Measurements from ENCODE around the gene IQCB1. TPM values are rescaled to one million over a fixed set of nuclear protein-coding genes. Genes with fewer than 3 reads are reported as not detected.
"Not testable (repeated sequence)": the region's sequence is repeated elsewhere in the genome, so short reads cannot be mapped to it uniquely, and the experiment has no call there.

IQCB1 gene
- total and polyA plus RNA-seq, 3 donors from 2014 or later: 33.6 to 39.3 (median 37.0) TPM

DNA sequence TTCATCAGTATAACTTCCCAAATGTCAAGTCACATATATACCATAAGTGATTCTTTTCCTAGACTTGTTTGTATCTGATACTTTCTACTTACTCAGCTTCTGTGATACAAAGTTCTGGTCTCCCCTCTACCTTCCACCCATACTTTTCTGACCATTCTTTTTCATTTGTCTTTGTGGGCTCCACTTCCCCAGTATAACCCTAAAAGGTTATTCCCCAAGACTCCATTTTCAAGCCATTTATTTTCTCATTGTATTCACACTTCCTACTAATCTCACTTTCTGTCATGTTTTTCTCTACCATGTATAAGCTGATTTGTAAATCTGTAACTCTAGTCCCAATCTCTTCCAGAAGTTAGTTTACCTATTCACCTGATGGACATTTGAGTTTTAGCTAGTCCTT, 34.0 kb downstream of the IQCB1 start:
- Histone ChIP-seq H3K4me1 (no peaks in the 10 kb centered on the region), H3K4me3 (no peak overlapping the region), H3K27me3 (no peaks in the 10 kb centered on the region), H3K9me3 (no peaks in the 10 kb centered on the region), H3K27ac (no peak overlapping the region), H3K36me3 (ENCODE audit: low read depth, missing control alignments) (no peaks in the 10 kb centered on the region)
- intact Hi-C loops (cut with DNase I; ENCODE audit: low total_unique reads): no loop called here
- DNase-seq: no peak
- TF ChIP-seq, protein P1, sequence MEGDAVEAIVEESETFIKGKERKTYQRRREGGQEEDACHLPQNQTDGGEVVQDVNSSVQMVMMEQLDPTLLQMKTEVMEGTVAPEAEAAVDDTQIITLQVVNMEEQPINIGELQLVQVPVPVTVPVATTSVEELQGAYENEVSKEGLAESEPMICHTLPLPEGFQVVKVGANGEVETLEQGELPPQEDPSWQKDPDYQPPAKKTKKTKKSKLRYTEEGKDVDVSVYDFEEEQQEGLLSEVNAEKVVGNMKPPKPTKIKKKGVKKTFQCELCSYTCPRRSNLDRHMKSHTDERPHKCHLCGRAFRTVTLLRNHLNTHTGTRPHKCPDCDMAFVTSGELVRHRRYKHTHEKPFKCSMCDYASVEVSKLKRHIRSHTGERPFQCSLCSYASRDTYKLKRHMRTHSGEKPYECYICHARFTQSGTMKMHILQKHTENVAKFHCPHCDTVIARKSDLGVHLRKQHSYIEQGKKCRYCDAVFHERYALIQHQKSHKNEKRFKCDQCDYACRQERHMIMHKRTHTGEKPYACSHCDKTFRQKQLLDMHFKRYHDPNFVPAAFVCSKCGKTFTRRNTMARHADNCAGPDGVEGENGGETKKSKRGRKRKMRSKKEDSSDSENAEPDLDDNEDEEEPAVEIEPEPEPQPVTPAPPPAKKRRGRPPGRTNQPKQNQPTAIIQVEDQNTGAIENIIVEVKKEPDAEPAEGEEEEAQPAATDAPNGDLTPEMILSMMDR (IDR thresholded peaks at IDR 0.05): no peak
- no peak for TF ChIP-seq POLR2A (IDR thresholded peaks at IDR 0.05)

DNA sequence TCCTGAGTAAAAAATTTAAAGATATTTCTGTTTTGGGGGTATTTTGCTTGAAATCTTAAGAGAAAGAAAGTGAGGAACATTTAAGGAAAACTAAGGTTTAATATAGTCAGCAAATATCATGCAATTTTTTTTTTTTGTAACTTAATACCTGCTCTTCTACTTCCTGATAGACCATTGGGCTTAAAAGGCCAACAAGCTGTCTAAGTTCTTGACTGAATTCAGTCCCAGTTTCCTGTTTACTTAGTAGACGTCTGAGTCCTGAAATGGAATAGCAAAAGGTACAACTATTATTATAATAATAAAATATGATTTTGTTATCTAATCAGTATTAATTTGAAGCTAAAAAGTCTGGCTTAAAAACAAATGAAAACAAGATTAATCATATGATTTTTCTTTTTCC, 37.9 kb downstream of the IQCB1 start:
- Histone ChIP-seq H3K9me3 (no peaks in the 10 kb centered on the region), H3K4me3 (no peak overlapping the region), H3K27me3 (no peaks in the 10 kb centered on the region), H3K36me3 (ENCODE audit: low read depth, missing control alignments) (no peaks in the 10 kb centered on the region), H3K4me1 (no peaks in the 10 kb centered on the region), H3K27ac (no peak overlapping the region)
- DNase-seq: no peak
- WGBS, 2 donors: 50 to 55% methylated on average over 1 of the region's 1 CpG
- TF ChIP-seq POLR2A (IDR thresholded peaks at IDR 0.05): no peak
- TF ChIP-seq, protein P1 (IDR thresholded peaks at IDR 0.05): no peak
- intact Hi-C loops (cut with DNase I; ENCODE audit: low total_unique reads): no loop called here

DNA sequence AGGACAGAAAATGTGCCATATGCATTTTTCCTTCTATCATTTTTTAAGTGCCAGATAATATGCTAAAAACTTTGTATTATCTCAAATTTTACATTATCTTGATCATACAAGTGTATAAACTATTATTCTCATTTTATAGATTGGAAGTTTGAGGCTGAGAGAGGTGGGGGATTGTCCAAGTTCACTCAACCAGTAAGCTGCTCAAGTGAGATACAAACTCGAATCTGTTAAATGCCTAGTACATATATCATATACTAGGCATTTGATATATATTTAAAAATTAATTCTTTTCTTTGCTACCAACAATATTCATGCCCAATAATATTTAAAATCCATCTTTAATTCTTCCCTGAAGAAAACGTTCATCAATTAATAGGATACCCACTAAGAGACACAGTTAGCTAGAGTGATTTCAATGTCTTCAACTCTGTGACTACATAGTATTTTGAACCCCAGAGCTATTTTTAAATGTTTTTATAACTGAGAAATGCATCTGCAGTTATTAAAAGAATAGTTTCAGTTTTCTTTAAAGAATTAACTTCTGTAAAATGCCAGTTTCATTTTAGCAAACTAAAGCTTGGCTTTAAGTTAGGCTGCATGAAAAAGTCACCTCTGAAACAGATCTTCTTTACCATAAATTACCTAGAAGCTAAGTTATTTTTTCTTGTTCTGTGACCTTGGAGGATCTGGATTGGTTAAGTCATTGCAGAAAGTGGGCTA, 40.4 kb downstream of the IQCB1 start:
- 84 to 89% methylated on average over 2 of the region's 2 CpGs for WGBS, 2 donors
- TF ChIP-seq, protein P1 (IDR thresholded peaks at IDR 0.05): no peak
- no peak for TF ChIP-seq POLR2A (IDR thresholded peaks at IDR 0.05)

DNA sequence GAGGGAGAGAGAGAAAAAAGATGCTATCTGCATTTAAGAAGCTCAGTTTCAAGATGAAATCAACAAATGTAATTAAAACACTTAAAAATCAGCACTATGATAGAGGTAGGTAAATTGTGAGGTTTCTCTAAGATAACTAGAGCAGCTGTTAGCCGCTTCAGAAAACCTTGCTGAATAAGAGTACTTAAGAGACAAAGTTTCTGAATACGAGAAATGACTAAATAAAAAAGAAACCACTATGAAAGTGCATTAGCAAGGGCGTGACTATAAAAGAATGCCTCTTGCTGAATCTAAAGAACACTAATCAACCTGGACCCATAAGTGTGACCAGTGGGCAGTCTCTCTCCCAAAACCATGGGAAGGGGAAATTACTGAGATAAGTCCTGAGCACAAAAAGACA, 41.8 kb downstream of the IQCB1 start:
- Histone ChIP-seq H3K27ac (no peak overlapping the region), H3K9me3 (no peaks in the 10 kb centered on the region), H3K27me3 (no peaks in the 10 kb centered on the region), H3K4me1 (no peaks in the 10 kb centered on the region), H3K36me3 (ENCODE audit: low read depth, missing control alignments) (no peaks in the 10 kb centered on the region), H3K4me3 (no peak overlapping the region)
- TF ChIP-seq POLR2A (IDR thresholded peaks at IDR 0.05): no peak
- TF ChIP-seq, protein P1 (IDR thresholded peaks at IDR 0.05): no peak
- DNase-seq: no peak
- intact Hi-C loops (cut with DNase I; ENCODE audit: low total_unique reads): no loop called here
- WGBS, 2 donors: 96 to 97% methylated on average over 3 of the region's 3 CpGs

More for the DNA sequence above, 40.4 kb downstream of the IQCB1 start:
- intact Hi-C loops (cut with DNase I; ENCODE audit: low total_unique reads): no loop called here
- no peaks in the 10 kb centered on the region for H3K36me3 ChIP-seq (ENCODE audit: low read depth, missing control alignments)
- H3K4me1 ChIP-seq: no peaks in the 10 kb centered on the region
- H3K4me3 ChIP-seq: no peak overlapping the region
- H3K27me3 ChIP-seq: no peaks in the 10 kb centered on the region
- DNase-seq: no peak
- no peak overlapping the region for H3K27ac ChIP-seq
- no peaks in the 10 kb centered on the region for H3K9me3 ChIP-seq

DNA sequence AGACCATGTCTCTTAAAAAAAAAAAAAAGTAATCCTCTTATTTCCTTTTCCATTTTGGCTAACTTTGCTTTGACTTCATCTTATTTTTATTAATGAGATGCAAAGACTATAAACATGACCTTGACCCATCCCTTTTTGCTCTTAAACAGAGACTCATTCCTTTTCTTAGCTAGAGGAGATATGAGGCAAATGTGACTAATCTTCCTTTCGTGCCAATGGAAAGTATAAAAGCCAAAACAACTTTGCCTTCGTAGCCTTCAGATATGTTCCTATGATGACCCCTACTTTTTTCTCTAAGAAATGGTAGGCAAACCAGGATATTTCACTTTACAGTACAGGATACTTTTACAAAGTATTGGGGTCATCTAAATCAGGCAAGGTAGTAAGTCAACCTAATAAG, 48.4 kb downstream of the IQCB1 start:
- DNase-seq: no peak
- whole genome bisulfite sequencing, 2 donors: 59 to 62% methylated on average over 2 of the region's 2 CpGs
- Histone ChIP-seq H3K27me3 (no peaks in the 10 kb centered on the region), H3K4me1 (no peaks in the 10 kb centered on the region), H3K4me3 (no peak overlapping the region), H3K36me3 (ENCODE audit: low read depth, missing control alignments) (no peaks in the 10 kb centered on the region), H3K9me3 (no peaks in the 10 kb centered on the region), H3K27ac (no peak overlapping the region)
- intact Hi-C loops (cut with DNase I; ENCODE audit: low total_unique reads): no loop called here
- TF ChIP-seq POLR2A (IDR thresholded peaks at IDR 0.05): no peak
- TF ChIP-seq, protein P1 (IDR thresholded peaks at IDR 0.05): no peak

DNA sequence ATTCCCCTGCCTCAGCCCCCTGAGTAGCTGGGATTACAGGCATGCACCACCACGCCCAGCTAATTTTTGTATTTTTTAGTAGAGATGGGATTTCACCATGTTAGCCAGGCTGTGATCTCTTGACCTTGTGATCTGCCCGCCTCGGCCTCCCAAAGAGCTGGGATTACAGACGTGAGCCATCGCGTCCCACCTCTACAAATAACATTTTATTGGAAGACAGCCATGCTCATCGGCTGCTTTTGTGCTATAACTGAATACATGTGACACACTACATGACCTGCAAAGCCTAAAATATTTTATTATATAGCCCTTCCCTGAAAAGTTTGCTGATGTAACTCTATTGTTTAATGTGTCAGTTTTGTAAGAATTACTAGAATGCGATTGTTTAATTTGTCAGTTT, 52.1 kb downstream of the IQCB1 start:
- intact Hi-C loops (cut with DNase I; ENCODE audit: low total_unique reads); DNase-seq; H3K27ac ChIP-seq; H3K4me1 ChIP-seq; H3K9me3 ChIP-seq; H3K36me3 ChIP-seq (ENCODE audit: low read depth, missing control alignments); H3K27me3 ChIP-seq; H3K4me3 ChIP-seq: not testable (repeated sequence)
- 84 to 87% methylated on average over 8 of the region's 8 CpGs for WGBS, 2 donors
